ENCODE data around the gene GAB2.

GAB2 gene

GRCh38 chr11:78208257-78209165 is 209.1 kb downstream of the GAB2 start:
- Histone ChIP-seq H3K27me3 (replicated peaks) (no peaks in the 10 kb centered on the region), H3K4me3 (ENCODE audit: low read depth, low read length) (no peak overlapping the region), H3K27ac (no peak overlapping the region), H3K36me3 (replicated peaks) (peaks cover 71% of the 10 kb centered on the region)
- no peak for DNase-seq
- in situ Hi-C loops (cut with HindIII; ENCODE audit: low pct_ligation_motif_present, low sequenced_read_pairs): no loop called here
- no peak for TF ChIP-seq CTCF (IDR thresholded peaks at IDR 0.05; ENCODE audit: low read depth, low read length, missing control alignments)

GRCh38 chr11:78207532-78208256 is 209.9 kb downstream of the GAB2 start:
- Histone ChIP-seq H3K36me3 (replicated peaks) (peaks cover 66% of the 10 kb centered on the region), H3K27me3 (replicated peaks) (no peaks in the 10 kb centered on the region), H3K27ac (no peak overlapping the region), H3K4me3 (ENCODE audit: low read depth, low read length) (no peak overlapping the region)
- in situ Hi-C loops (cut with HindIII; ENCODE audit: low pct_ligation_motif_present, low sequenced_read_pairs): no loop called here
- no peak for TF ChIP-seq CTCF (IDR thresholded peaks at IDR 0.05; ENCODE audit: low read depth, low read length, missing control alignments)
- no peak for DNase-seq

GRCh38 chr11:78205691-78206090 is 211.9 kb downstream of the GAB2 start:
- H3K27ac ChIP-seq: no peak overlapping the region
- in situ Hi-C loops (cut with HindIII; ENCODE audit: low pct_ligation_motif_present, low sequenced_read_pairs): no loop called here
- no peak for DNase-seq
- no peak for TF ChIP-seq CTCF (IDR thresholded peaks at IDR 0.05; ENCODE audit: low read depth, low read length, missing control alignments)
- no peaks in the 10 kb centered on the region for H3K27me3 ChIP-seq (replicated peaks)
- H3K36me3 ChIP-seq (replicated peaks): peaks cover 69% of the 10 kb centered on the region
- H3K4me3 ChIP-seq (ENCODE audit: low read depth, low read length): no peak overlapping the region

- Histone ChIP-seq H3K27me3 (replicated peaks) (no peaks in the 10 kb centered on the region), H3K36me3 (replicated peaks) (peaks cover 69% of the 10 kb centered on the region), H3K4me3 (ENCODE audit: low read depth, low read length) (no peak overlapping the region), H3K27ac (no peak overlapping the region)
- in situ Hi-C loops (cut with HindIII; ENCODE audit: low pct_ligation_motif_present, low sequenced_read_pairs): no loop called here
- no peak for DNase-seq
- no peak for TF ChIP-seq CTCF (IDR thresholded peaks at IDR 0.05; ENCODE audit: low read depth, low read length, missing control alignments)
Measured at GRCh38 chr11:78205256-78205655, 212.4 kb downstream of the GAB2 start.

GRCh38 chr11:78203184-78203583 is 214.4 kb downstream of the GAB2 start:
- no peaks in the 10 kb centered on the region for H3K27me3 ChIP-seq (replicated peaks)
- no peak for DNase-seq
- in situ Hi-C loops (cut with HindIII; ENCODE audit: low pct_ligation_motif_present, low sequenced_read_pairs): no loop called here
- peaks cover 56% of the 10 kb centered on the region for H3K36me3 ChIP-seq (replicated peaks)
- no peak for TF ChIP-seq CTCF (IDR thresholded peaks at IDR 0.05; ENCODE audit: low read depth, low read length, missing control alignments)
- no peak overlapping the region for H3K4me3 ChIP-seq (ENCODE audit: low read depth, low read length)
- no peak overlapping the region for H3K27ac ChIP-seq

Measured in brain microvascular endothelial cell (primary cell).